ENCODE data around the gene ZNF787. TPM values are rescaled to one million over a fixed set of nuclear protein-coding genes. Genes with fewer than 3 reads are reported as not detected.
A peak's percentile ranks its signal among the peaks of the same experiment; 100 is the strongest.

Gene ZNF787
- polyA plus RNA-seq, 1 of the 3 experiments (the other 2 are of a cell fraction): 16.0 TPM

DNA sequence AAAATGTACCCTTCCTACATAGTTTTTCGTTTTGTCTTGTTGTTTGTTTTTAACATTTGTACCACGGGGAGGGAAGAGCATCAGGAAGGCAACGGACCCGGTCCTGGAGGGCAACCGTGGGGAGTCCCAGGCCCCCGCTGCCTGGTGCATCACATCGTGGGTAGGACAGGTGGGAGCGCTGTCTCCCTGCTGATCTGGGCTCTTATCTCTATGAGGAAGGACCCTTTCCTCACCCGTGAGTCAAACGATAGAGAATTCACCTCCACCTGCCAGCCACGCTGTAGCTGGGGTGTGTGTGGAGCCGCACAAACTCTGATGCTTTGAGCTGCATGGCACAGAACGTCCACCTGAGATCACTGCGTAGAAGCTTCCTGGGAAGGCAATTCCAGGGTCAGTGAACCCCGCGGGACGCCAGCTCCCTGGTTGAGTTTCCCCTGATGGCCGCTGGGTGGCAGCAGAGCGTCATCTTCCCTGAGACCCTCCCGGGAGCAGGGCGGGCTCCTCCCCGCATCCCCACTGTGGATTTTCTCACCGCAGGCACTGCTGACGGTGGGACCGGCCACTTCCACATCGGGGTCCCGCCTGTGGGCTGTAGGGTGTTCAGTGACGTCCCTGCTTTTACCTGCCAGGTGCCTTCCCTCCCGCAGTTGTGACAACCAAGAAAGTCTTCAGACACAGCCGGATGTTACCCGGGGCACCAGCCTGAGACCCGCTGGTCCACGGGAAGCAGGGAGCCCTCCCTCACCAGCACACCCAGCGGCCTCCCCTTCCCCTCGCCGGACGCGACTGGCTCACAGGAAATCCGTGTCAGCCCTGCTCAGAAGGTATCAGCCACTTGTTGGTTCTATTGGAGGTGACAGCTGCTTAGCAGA lies 54.7 kb downstream of the ZNF787 start:
- 3% methylated on average over 36 of the region's 39 CpGs for WGBS (ENCODE audit: low lambda C conversion rate)

DNA sequence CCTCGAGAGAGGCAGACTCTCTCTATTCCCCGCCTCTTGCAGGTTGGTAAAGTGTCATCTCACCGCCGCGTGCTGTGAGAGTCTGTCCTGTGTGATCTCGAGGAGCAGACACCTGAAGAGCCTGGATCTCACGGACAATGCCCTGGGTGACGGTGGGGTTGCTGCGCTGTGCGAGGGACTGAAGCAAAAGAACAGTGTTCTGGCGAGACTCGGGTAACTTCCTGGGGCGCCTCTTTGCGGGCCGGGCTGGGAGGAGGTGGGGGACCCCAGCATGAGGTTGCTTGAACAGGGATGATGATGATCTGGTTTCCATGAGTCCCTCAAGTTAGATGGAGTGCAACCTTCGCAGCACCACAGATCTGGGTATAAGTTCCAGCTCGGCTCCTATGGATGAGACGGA lies 67.5 kb downstream of the ZNF787 start:
- Histone ChIP-seq H3K27ac (ENCODE audit: low read depth in 2 of 2, low read length in 1 of 2) (no peak overlapping the region), H3K9me3 (no peaks in the 10 kb centered on the region), H3K9me2 (no peaks in the 10 kb centered on the region), H3K4me2 (no peak overlapping the region), H3K36me3 (replicated peaks in 1 of 2; ENCODE audit: control insufficient read depth in 1 of 2, insufficient read depth in 2 of 2, low read length in 1 of 2) (no peaks in the 10 kb centered on the region), H4K20me1 (ENCODE audit: insufficient read depth) (no peaks in the 10 kb centered on the region), H3F3A (replicated peaks; ENCODE audit: insufficient read depth) (no peaks in the 10 kb centered on the region), H3K79me2 (ENCODE audit: insufficient read depth) (no peaks in the 10 kb centered on the region), H3K9ac (no peak overlapping the region), H3K4me1 (ENCODE audit: control insufficient read depth in 1 of 2, insufficient read depth in 2 of 2, low read depth in 1 of 2, low read length in 1 of 2) (no peaks in the 10 kb centered on the region), H3K4me3 (ENCODE audit: low read depth in 2 of 2, low read length in 1 of 2) (no peak overlapping the region), H2AFZ (ENCODE audit: low read depth) (no peak overlapping the region), H3K27me3 (ENCODE audit: insufficient read depth) (peaks cover 22% of the 10 kb centered on the region; the same call in 1 of the 2 replicates)
- DNase-seq: no peak
- CTCF ChIA-PET: interaction anchor here (4.5 kb wide), 1 partner anchor 13 kb away, joined by 35 read pairs; no protein-coding TSS in a partner anchor
- POLR2A ChIA-PET: no interaction called here
- TF ChIP-seq FOXJ3 (CRISPR knock-in tag; IDR thresholded peaks at IDR 0.05): no peak
- TF ChIP-seq TAF1 (IDR thresholded peaks at IDR 0.05; ENCODE audit: borderline replicate concordance, low read depth, low read length): no peak
- no peak for TF ChIP-seq NRF1 (IDR thresholded peaks at IDR 0.05; ENCODE audit: low read depth, low read length)
- TF ChIP-seq, protein P1, sequence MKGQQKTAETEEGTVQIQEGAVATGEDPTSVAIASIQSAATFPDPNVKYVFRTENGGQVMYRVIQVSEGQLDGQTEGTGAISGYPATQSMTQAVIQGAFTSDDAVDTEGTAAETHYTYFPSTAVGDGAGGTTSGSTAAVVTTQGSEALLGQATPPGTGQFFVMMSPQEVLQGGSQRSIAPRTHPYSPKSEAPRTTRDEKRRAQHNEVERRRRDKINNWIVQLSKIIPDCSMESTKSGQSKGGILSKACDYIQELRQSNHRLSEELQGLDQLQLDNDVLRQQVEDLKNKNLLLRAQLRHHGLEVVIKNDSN (IDR thresholded peaks at IDR 0.05; ENCODE audit: borderline replicate concordance, low read depth): no peak
- TF ChIP-seq, protein P2, sequence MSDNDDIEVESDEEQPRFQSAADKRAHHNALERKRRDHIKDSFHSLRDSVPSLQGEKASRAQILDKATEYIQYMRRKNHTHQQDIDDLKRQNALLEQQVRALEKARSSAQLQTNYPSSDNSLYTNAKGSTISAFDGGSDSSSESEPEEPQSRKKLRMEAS (IDR thresholded peaks at IDR 0.05; ENCODE audit: low read depth): no peak
- TF ChIP-seq, protein P3, sequence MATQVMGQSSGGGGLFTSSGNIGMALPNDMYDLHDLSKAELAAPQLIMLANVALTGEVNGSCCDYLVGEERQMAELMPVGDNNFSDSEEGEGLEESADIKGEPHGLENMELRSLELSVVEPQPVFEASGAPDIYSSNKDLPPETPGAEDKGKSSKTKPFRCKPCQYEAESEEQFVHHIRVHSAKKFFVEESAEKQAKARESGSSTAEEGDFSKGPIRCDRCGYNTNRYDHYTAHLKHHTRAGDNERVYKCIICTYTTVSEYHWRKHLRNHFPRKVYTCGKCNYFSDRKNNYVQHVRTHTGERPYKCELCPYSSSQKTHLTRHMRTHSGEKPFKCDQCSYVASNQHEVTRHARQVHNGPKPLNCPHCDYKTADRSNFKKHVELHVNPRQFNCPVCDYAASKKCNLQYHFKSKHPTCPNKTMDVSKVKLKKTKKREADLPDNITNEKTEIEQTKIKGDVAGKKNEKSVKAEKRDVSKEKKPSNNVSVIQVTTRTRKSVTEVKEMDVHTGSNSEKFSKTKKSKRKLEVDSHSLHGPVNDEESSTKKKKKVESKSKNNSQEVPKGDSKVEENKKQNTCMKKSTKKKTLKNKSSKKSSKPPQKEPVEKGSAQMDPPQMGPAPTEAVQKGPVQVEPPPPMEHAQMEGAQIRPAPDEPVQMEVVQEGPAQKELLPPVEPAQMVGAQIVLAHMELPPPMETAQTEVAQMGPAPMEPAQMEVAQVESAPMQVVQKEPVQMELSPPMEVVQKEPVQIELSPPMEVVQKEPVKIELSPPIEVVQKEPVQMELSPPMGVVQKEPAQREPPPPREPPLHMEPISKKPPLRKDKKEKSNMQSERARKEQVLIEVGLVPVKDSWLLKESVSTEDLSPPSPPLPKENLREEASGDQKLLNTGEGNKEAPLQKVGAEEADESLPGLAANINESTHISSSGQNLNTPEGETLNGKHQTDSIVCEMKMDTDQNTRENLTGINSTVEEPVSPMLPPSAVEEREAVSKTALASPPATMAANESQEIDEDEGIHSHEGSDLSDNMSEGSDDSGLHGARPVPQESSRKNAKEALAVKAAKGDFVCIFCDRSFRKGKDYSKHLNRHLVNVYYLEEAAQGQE (IDR thresholded peaks at IDR 0.05; ENCODE audit: low read depth, low read length): no peak
- TF ChIP-seq RCOR1 (IDR thresholded peaks at IDR 0.05; ENCODE audit: low read length): no peak
- TF ChIP-seq SMC3 (IDR thresholded peaks at IDR 0.05; ENCODE audit: low read depth, low read length): no peak
- TF ChIP-seq RFX5 (IDR thresholded peaks at IDR 0.05; ENCODE audit: low read length): no peak
- TF ChIP-seq MXI1 (IDR thresholded peaks at IDR 0.05; ENCODE audit: low read depth, low read length): no peak
- no peak for TF ChIP-seq GATA2 (CRISPR knock-in tag; IDR thresholded peaks at IDR 0.05)
- 15% methylated on average over 18 of the region's 18 CpGs for WGBS (ENCODE audit: low lambda C conversion rate)

More for the DNA sequence above, 54.7 kb downstream of the ZNF787 start:
- no peak overlapping the region for H3K9ac ChIP-seq
- no peaks in the 10 kb centered on the region for H3K36me3 ChIP-seq (replicated peaks in 1 of 2; ENCODE audit: control insufficient read depth in 1 of 2, insufficient read depth in 2 of 2, low read length in 1 of 2)
- no peaks in the 10 kb centered on the region for H3K9me2 ChIP-seq
- H3K9me3 ChIP-seq: no peaks in the 10 kb centered on the region
- H3K79me2 ChIP-seq (ENCODE audit: insufficient read depth): no peaks in the 10 kb centered on the region
- H3F3A ChIP-seq (replicated peaks; ENCODE audit: insufficient read depth): no peaks in the 10 kb centered on the region
- H3K4me1 ChIP-seq (ENCODE audit: control insufficient read depth in 1 of 2, insufficient read depth in 2 of 2, low read depth in 1 of 2, low read length in 1 of 2): peaks cover 0 to 7% of the 10 kb centered on the region in 2 experiments; a peak in 1 of 4 replicates
- ChIA-PET CTCF (interaction anchor here (0.6 to 4.2 kb wide), 57 partner anchors 8 to 1238 kb away, joined by 3 to 91 read pairs (median 5); partner anchors contain the start of genes GALP and ZNF583), POLR2A (no interaction called here)
- TF ChIP-seq FOXJ3 (CRISPR knock-in tag; IDR thresholded peaks at IDR 0.05) (0 out of 2 replicates have a peak, but pooled peaks have one; percentile 6), RCOR1 (IDR thresholded peaks at IDR 0.05; ENCODE audit: low read length) (no peak), RAD21 (IDR thresholded peaks at IDR 0.05; ENCODE audit: low read length) (peak; percentile 75), SMC3 (IDR thresholded peaks at IDR 0.05; ENCODE audit: low read depth, low read length) (peak; percentile 47)
- TF ChIP-seq, protein P4, sequence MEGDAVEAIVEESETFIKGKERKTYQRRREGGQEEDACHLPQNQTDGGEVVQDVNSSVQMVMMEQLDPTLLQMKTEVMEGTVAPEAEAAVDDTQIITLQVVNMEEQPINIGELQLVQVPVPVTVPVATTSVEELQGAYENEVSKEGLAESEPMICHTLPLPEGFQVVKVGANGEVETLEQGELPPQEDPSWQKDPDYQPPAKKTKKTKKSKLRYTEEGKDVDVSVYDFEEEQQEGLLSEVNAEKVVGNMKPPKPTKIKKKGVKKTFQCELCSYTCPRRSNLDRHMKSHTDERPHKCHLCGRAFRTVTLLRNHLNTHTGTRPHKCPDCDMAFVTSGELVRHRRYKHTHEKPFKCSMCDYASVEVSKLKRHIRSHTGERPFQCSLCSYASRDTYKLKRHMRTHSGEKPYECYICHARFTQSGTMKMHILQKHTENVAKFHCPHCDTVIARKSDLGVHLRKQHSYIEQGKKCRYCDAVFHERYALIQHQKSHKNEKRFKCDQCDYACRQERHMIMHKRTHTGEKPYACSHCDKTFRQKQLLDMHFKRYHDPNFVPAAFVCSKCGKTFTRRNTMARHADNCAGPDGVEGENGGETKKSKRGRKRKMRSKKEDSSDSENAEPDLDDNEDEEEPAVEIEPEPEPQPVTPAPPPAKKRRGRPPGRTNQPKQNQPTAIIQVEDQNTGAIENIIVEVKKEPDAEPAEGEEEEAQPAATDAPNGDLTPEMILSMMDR (IDR thresholded peaks at IDR 0.05): peak; percentile 87
- TF ChIP-seq, protein P1 (IDR thresholded peaks at IDR 0.05; ENCODE audit: borderline replicate concordance, low read depth): no peak
- H4K20me1 ChIP-seq (ENCODE audit: insufficient read depth): no peaks in the 10 kb centered on the region
- no peak overlapping the region for H3K27ac ChIP-seq (ENCODE audit: low read depth in 2 of 2, low read length in 1 of 2)
- H3K4me2 ChIP-seq: peak overlapping the region; percentile 76
- DNase-seq: peak; percentile 89
- peak overlapping the region; percentile 26 to 54 for H3K4me3 ChIP-seq (ENCODE audit: low read depth in 2 of 2, low read length in 1 of 2)
- H2AFZ ChIP-seq (ENCODE audit: low read depth): peak overlapping the region; percentile 7; the same call in 1 of the 2 replicates
- H3K27me3 ChIP-seq (ENCODE audit: insufficient read depth): peaks cover 10% of the 10 kb centered on the region; the same call in 1 of the 2 replicates

All from SK-N-SH (cell line).